ENCODE data around the gene RGS16. TPM values are rescaled to one million over a fixed set of nuclear protein-coding genes. Genes with fewer than 3 reads are reported as not detected.

RGS16 gene
- total and polyA plus RNA-seq, 9 of the 15 experiments (the other 6 are each of a cell fraction or from before 2014, with no cell fraction given): 0.07 to 0.55 (median 0.36) TPM

- Histone ChIP-seq H3K4me3 (no peak overlapping the region), H3K9me3 (replicated peaks; ENCODE audit: control insufficient read depth, insufficient read depth, low read depth, low read length) (no peaks in the 10 kb centered on the region), H4K20me1 (replicated peaks; ENCODE audit: control insufficient read depth, insufficient read depth, low read length) (no peaks in the 10 kb centered on the region), H3K27ac (ENCODE audit: extremely low read depth, low read depth, low read length) (no peak overlapping the region), H2AFZ (ENCODE audit: low read depth, low read length) (peak overlapping the region; percentile 77), H3K4me2 (ENCODE audit: insufficient read depth, low read length) (no peak overlapping the region), H3K27me3 (ENCODE audit: control insufficient read depth in 2 of 2, insufficient read depth in 2 of 2, low read length in 2 of 2) (peaks cover 0 to 3% of the 10 kb centered on the region in 2 experiments; a peak in 2 of 5 replicates), H3K4me1 (replicated peaks in 1 of 2; ENCODE audit: control insufficient read depth in 2 of 2, insufficient read depth in 2 of 2, low read length in 2 of 2) (peaks cover 0 to 4% of the 10 kb centered on the region in 2 experiments; a peak in 2 of 5 replicates), H3K9ac (ENCODE audit: insufficient read depth in 1 of 2, low read depth in 2 of 2, low read length in 2 of 2) (no peak overlapping the region), H3K9me1 (ENCODE audit: control insufficient read depth, insufficient read depth, low read length) (no peaks in the 10 kb centered on the region), H3K36me3 (ENCODE audit: control insufficient read depth, insufficient read depth, low read length) (peaks cover 7% of the 10 kb centered on the region; the same call in 2 of the 3 replicates), H3K79me2 (ENCODE audit: control insufficient read depth, insufficient read depth, low read length) (no peaks in the 10 kb centered on the region)
- ATAC-seq: no peak; the same call in 2 of the 3 replicates
- CTCF ChIA-PET (ENCODE audit: low intra/inter-chr PET ratio): no interaction called here
- in situ Hi-C loops (cut with MboI): no loop called here
- intact Hi-C loops (cut with micrococcal nuclease): no loop called here
- no TSS peak for BruUV-seq (replicated peaks)
- DNase-seq (ENCODE audit: extremely low read depth in 1 of 4, low spot score in 3 of 4): no peak
- POLR2A ChIA-PET: no interaction called here
- peak; percentile 32 for FAIRE-seq
- TF ChIP-seq SAFB2 (IDR thresholded peaks at IDR 0.05; ENCODE audit: borderline replicate concordance, low read depth, low read length, severe bottlenecking) (no peak), XRCC5 (IDR thresholded peaks at IDR 0.05; ENCODE audit: low read depth, low read length) (no peak), PREB (CRISPR knock-in tag; IDR thresholded peaks at IDR 0.05) (no peak)
- 44% methylated on average over 2 of the region's 2 CpGs for WGBS (ENCODE audit: insufficient coverage, low coverage, missing lambda C conversion rate)
Observed at GRCh38 chr1:182570611-182570970, 33.6 kb downstream of the RGS16 start.

GRCh38 chr1:182569939-182570610, 34.1 kb downstream of the RGS16 start:
- H3K27me3 ChIP-seq (ENCODE audit: control insufficient read depth in 2 of 2, insufficient read depth in 2 of 2, low read length in 2 of 2): peaks cover 0 to 5% of the 10 kb centered on the region in 2 experiments; a peak in 2 of 5 replicates
- CTCF ChIA-PET (ENCODE audit: low intra/inter-chr PET ratio): no interaction called here
- H3K4me3 ChIP-seq: no peak overlapping the region
- no peak overlapping the region for H3K4me2 ChIP-seq (ENCODE audit: insufficient read depth, low read length)
- intact Hi-C loops (cut with micrococcal nuclease) (no loop called here), in situ Hi-C loops (cut with MboI) (no loop called here)
- no TSS peak for BruUV-seq (replicated peaks)
- no peak overlapping the region for H3K27ac ChIP-seq (ENCODE audit: extremely low read depth, low read depth, low read length)
- H3K9ac ChIP-seq (ENCODE audit: insufficient read depth in 1 of 2, low read depth in 2 of 2, low read length in 2 of 2): no peak overlapping the region
- peak; percentile 63 for ATAC-seq
- H3K4me1 ChIP-seq (replicated peaks in 1 of 2; ENCODE audit: control insufficient read depth in 2 of 2, insufficient read depth in 2 of 2, low read length in 2 of 2): no peaks in the 10 kb centered on the region
- H3K79me2 ChIP-seq (ENCODE audit: control insufficient read depth, insufficient read depth, low read length): no peaks in the 10 kb centered on the region
- H3K9me3 ChIP-seq (replicated peaks; ENCODE audit: control insufficient read depth, insufficient read depth, low read depth, low read length): no peaks in the 10 kb centered on the region
- POLR2A ChIA-PET: no interaction called here
- TF ChIP-seq SMC3 (conservative IDR thresholded peaks at IDR 0.05; ENCODE audit: insufficient read depth, low read depth, low read length) (no peak), CHD2 (IDR thresholded peaks at IDR 0.05; ENCODE audit: low read depth, low read length) (no peak), KDM1A (IDR thresholded peaks at IDR 0.05) (no peak), HDAC6 (IDR thresholded peaks at IDR 0.05; ENCODE audit: low read depth, low read length) (no peak)
- H4K20me1 ChIP-seq (replicated peaks; ENCODE audit: control insufficient read depth, insufficient read depth, low read length): no peaks in the 10 kb centered on the region
- H2AFZ ChIP-seq (ENCODE audit: low read depth, low read length): peak overlapping the region; percentile 77
- no peak for FAIRE-seq
- no peak for DNase-seq (ENCODE audit: extremely low read depth in 1 of 4, low spot score in 3 of 4)
- 18% methylated on average over 6 of the region's 6 CpGs for WGBS (ENCODE audit: insufficient coverage, low coverage, missing lambda C conversion rate)
- H3K9me1 ChIP-seq (ENCODE audit: control insufficient read depth, insufficient read depth, low read length): no peaks in the 10 kb centered on the region
- peaks cover 3% of the 10 kb centered on the region; the same call in 2 of the 3 replicates for H3K36me3 ChIP-seq (ENCODE audit: control insufficient read depth, insufficient read depth, low read length)

All from K562 (cell line).